ENCODE data around the gene LRFN3.

DNA sequence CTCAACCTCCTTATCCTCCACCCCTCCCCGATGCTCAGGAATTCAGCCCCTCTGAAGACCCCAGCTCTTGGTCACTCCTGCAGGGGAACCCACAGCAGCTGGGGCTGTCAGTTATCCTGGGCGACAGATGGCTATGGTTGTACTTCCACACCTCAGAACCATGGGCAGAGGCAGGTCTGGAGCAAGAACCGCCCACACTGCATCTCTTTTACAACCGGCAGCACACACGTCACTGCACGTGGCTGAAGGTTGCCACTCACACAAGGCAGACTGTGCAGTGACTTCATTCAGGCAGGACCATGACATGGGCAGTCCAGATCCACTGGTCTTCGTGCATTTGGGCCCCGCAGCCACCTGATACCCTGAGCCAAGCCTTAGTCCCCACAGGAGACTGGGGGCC, 37.3 kb downstream of the LRFN3 start:
- TF ChIP-seq TOX (CRISPR knock-in tag; IDR thresholded peaks at IDR 0.05; ENCODE audit: borderline replicate concordance) (no peak), ZFP3 (CRISPR knock-in tag; IDR thresholded peaks at IDR 0.05) (no peak), ZNF8 (CRISPR knock-in tag; IDR thresholded peaks at IDR 0.05) (no peak)
- TF ChIP-seq, protein P1, sequence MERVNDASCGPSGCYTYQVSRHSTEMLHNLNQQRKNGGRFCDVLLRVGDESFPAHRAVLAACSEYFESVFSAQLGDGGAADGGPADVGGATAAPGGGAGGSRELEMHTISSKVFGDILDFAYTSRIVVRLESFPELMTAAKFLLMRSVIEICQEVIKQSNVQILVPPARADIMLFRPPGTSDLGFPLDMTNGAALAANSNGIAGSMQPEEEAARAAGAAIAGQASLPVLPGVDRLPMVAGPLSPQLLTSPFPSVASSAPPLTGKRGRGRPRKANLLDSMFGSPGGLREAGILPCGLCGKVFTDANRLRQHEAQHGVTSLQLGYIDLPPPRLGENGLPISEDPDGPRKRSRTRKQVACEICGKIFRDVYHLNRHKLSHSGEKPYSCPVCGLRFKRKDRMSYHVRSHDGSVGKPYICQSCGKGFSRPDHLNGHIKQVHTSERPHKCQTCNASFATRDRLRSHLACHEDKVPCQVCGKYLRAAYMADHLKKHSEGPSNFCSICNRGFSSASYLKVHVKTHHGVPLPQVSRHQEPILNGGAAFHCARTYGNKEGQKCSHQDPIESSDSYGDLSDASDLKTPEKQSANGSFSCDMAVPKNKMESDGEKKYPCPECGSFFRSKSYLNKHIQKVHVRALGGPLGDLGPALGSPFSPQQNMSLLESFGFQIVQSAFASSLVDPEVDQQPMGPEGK (CRISPR knock-in tag; IDR thresholded peaks at IDR 0.05; ENCODE audit: borderline replicate concordance): no peak

All from SK-N-SH treated with all-trans-retinoic acid at 6 μM for 48 hours (cell line).